ENCODE results near the gene ZC3H7A. TPM values are rescaled to one million over a fixed set of nuclear protein-coding genes. Genes with fewer than 3 reads are reported as not detected.

The ZC3H7A gene
- total and polyA plus RNA-seq, 2 of the 8 experiments (the other 6 are each of a cell fraction or from before 2014, with no cell fraction given): 32.0 to 55.9 TPM

DNA sequence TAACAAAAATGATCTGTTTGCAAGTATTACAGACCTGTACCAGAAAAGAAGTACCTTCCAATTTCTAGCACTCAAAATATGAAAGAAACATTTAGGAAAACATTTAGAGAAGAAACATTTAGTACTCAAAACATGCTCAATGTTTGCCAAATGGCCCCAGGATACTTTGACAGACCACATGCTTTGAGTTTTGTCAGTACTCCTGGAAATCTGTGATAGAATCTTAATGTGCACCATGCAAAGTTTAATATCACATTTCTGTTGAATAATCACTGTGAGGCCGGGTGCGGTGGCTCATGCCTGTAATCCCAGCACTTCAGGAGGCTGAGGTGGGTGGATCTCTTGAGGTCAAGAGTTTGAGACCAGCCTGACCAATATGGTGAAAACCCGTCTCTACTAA, 8.5 kb upstream of the ZC3H7A start:
- ChIA-PET POLR2A (ENCODE audit: partially characterized antibody) (interaction anchor here (0.6 kb wide), 1 partner anchor 62 kb away, joined by 3 read pairs; no protein-coding TSS in a partner anchor), CTCF (ENCODE audit: partially characterized antibody) (interaction anchor here (1.0 kb wide), 1 partner anchor 263 kb away, joined by 3 read pairs; no protein-coding TSS in a partner anchor)
- no peaks in the 10 kb centered on the region for H3K79me1 ChIP-seq (ENCODE audit: low read depth, low read length)
- no peaks in the 10 kb centered on the region for H3K36me3 ChIP-seq (ENCODE audit: control insufficient read depth in 2 of 4, insufficient read depth in 4 of 4, low read length in 3 of 4)
- no peak overlapping the region for H2BK120ac ChIP-seq (replicated peaks; ENCODE audit: low read depth, low read length)
- no peak overlapping the region for H3K9ac ChIP-seq (replicated peaks in 1 of 4; ENCODE audit: extremely low read depth in 1 of 4, low read depth in 3 of 4, low read length in 3 of 4)
- DNase-seq (ENCODE audit: low read depth in 1 of 2, low spot score in 2 of 2) (no peak), FAIRE-seq (no peak)
- no peaks in the 10 kb centered on the region for H3K23me2 ChIP-seq (ENCODE audit: low read depth, low read length)
- 90% methylated on average over 3 of the region's 3 CpGs; no CpG with 5 or more reads in 1 of the 2 experiments for WGBS, 2 experiments (ENCODE audit: extremely low coverage in 1 of 2, insufficient coverage in 1 of 2, insufficient read length in 1 of 2, insufficient replicate concordance in 2 of 2, low coverage in 1 of 2, low lambda C conversion rate in 2 of 2, missing lambda C conversion rate in 1 of 2)
- no peaks in the 10 kb centered on the region for H3K27me3 ChIP-seq (replicated peaks in 1 of 4; ENCODE audit: control insufficient read depth in 3 of 4, extremely low read depth in 1 of 4, insufficient read depth in 3 of 4, low read length in 3 of 4)
- H2AK5ac ChIP-seq (ENCODE audit: low read depth, low read length): no peak overlapping the region
- H3K4me2 ChIP-seq (ENCODE audit: insufficient read depth in 1 of 2, low read depth in 2 of 2, low read length in 2 of 2): no peak overlapping the region
- H3K4me3 ChIP-seq (ENCODE audit: extremely low read depth in 1 of 4, insufficient read depth in 2 of 4, low read depth in 3 of 4, low read length in 4 of 4): no peak overlapping the region
- no peak overlapping the region for H2BK20ac ChIP-seq (ENCODE audit: low read length)
- H2BK5ac ChIP-seq (ENCODE audit: low read depth, low read length): no peak overlapping the region
- no peak overlapping the region for H4K8ac ChIP-seq (ENCODE audit: extremely low read depth, insufficient read depth, low read length)
- H3K14ac ChIP-seq (ENCODE audit: insufficient read length): no peak overlapping the region
- no peak overlapping the region for H4K5ac ChIP-seq (ENCODE audit: insufficient read length, low read depth, low read length)
- no peak overlapping the region for H3K56ac ChIP-seq (replicated peaks; ENCODE audit: insufficient read length, low read depth, low read length)
- peaks cover 0 to 4% of the 10 kb centered on the region in 2 experiments for H4K20me1 ChIP-seq (replicated peaks in 1 of 2; ENCODE audit: control insufficient read depth in 1 of 2, insufficient read depth in 2 of 2, low read length in 2 of 2)
- TF ChIP-seq, protein P1, sequence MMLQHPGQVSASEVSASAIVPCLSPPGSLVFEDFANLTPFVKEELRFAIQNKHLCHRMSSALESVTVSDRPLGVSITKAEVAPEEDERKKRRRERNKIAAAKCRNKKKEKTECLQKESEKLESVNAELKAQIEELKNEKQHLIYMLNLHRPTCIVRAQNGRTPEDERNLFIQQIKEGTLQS (IDR thresholded peaks at IDR 0.05; ENCODE audit: insufficient read depth, low read depth, low read length): no peak
- no peak for TF ChIP-seq HDAC2 (IDR thresholded peaks at IDR 0.05; ENCODE audit: borderline replicate concordance in 1 of 2, low read depth in 2 of 2, low read length in 2 of 2)
- no peak for TF ChIP-seq POLR2A (IDR thresholded peaks at IDR 0.05; ENCODE audit: control extremely low read depth in 1 of 2, low read depth in 2 of 2, low read length in 2 of 2)
- TF ChIP-seq SP2 (IDR thresholded peaks at IDR 0.05; ENCODE audit: low read length): no peak
- no peak for TF ChIP-seq POU5F1 (IDR thresholded peaks at IDR 0.05; ENCODE audit: low read depth, low read length)
- no peak for TF ChIP-seq KDM4A (IDR thresholded peaks at IDR 0.05; ENCODE audit: low read depth, low read length, severe bottlenecking)
- no peak for TF ChIP-seq SIRT6 (IDR thresholded peaks at IDR 0.05; ENCODE audit: low read length)
- no peak for TF ChIP-seq ZNF274 (IDR thresholded peaks at IDR 0.05; ENCODE audit: borderline replicate concordance, extremely low read depth, low read length)
- no peak overlapping the region for H4K91ac ChIP-seq (replicated peaks; ENCODE audit: insufficient read length, low read length)
- no peaks in the 10 kb centered on the region for H3K9me3 ChIP-seq (ENCODE audit: insufficient read depth in 2 of 2, low read depth in 1 of 2, low read length in 1 of 2)
- peaks cover 0 to 3% (median 0%) of the 10 kb centered on the region in 4 experiments; a peak in 1 of 7 replicates for H3K4me1 ChIP-seq (replicated peaks in 1 of 4; ENCODE audit: control insufficient read depth in 3 of 4, insufficient read depth in 4 of 4, low read length in 3 of 4)
- no peak overlapping the region for H2BK15ac ChIP-seq (ENCODE audit: low read length)
- no peak overlapping the region for H3K4ac ChIP-seq (replicated peaks; ENCODE audit: insufficient read length, low read depth, low read length)
- no peak overlapping the region for H3K27ac ChIP-seq (ENCODE audit: low read depth, low read length)
- no peak overlapping the region for H2BK12ac ChIP-seq (ENCODE audit: low read depth, low read length)
- no peak overlapping the region for H3K18ac ChIP-seq (ENCODE audit: extremely low read depth, low read length)
- H3K79me2 ChIP-seq (ENCODE audit: control insufficient read depth in 1 of 2, insufficient read depth in 2 of 2, low read length in 2 of 2): no peaks in the 10 kb centered on the region
- no peak overlapping the region for H3K23ac ChIP-seq (ENCODE audit: insufficient read length)
- no peak overlapping the region for H2AFZ ChIP-seq (ENCODE audit: low read length)
